Stomach (tissue), 9 donors: ENCODE measurements around the gene MUC15. TPM values are rescaled to one million over a fixed set of nuclear protein-coding genes. Genes with fewer than 3 reads are reported as not detected.
A peak's percentile ranks its signal among the peaks of the same experiment; 100 is the strongest.

Experiments
- DNase-seq, 2 donors: peaks; one replicate each; pipeline versions ENCODE4 v3.0.0 to v3.0.0-alpha.2; 2013 to 2019
- H3K27ac ChIP-seq, 5 donors: fragments of 200-600 bp in 4 of 5; sonication (generic) in 4 of 5; one replicate each; pipeline ENCODE4 v1.5.1; 2013 to 2019; ENCODE audit warnings: mild to moderate bottlenecking in 1 of 5, moderate library complexity in 1 of 5
- H3K27me3 ChIP-seq, 3 donors: fragments of 200-600 bp; sonication (generic); one replicate each; pipeline ENCODE4 v1.5.1; 2017 to 2019; ENCODE audit warnings: mixed run types in 1 of 3
- H3K36me3 ChIP-seq, 4 donors: fragments of 200-600 bp; sonication (generic); 1 replicate in 3 of 4; 2 replicates in 1 of 4; pipeline ENCODE4 v1.5.1; 2016 to 2019
- H3K4me1 ChIP-seq, 4 donors: fragments of 200-600 bp; sonication (generic); one replicate each; pipeline ENCODE4 v1.5.1; 2016 to 2019
- H3K4me3 ChIP-seq, 4 donors: fragments of 200-600 bp; sonication (generic) in 3 of 4; one replicate each; pipeline ENCODE4 v1.5.1; 2016 to 2019; ENCODE audit warnings: mild to moderate bottlenecking in 1 of 4
- H3K9me3 ChIP-seq, 4 donors: fragments of 200-600 bp; sonication (generic); one replicate each; pipeline ENCODE4 v1.5.1; 2016 to 2019
- EP300 ChIP-seq: sonication (generic); formaldehyde crosslinking; IDR thresholded peaks from one replicate; pipeline ENCODE4 v1.6.1; 2017; ENCODE audit warnings: antibody characterized with exemption
- POLR2A ChIP-seq, 4 donors: fragments of 450-650 bp; IDR thresholded peaks; one replicate each; pipeline ENCODE4 v1.6.1; 2016; ENCODE audit warnings: antibody characterized with exemption in 4 of 4, control low read depth in 2 of 4, mild to moderate bottlenecking in 1 of 4, moderate library complexity in 1 of 4
- POLR2AphosphoS5 ChIP-seq, 3 donors: sonication (generic); formaldehyde crosslinking; IDR thresholded peaks; one replicate each; pipeline ENCODE4 v1.6.1; 2016; ENCODE audit warnings: antibody characterized with exemption in 3 of 3
- WGBS, 5 donors: extraction: QIAGEN DNeasy Blood & Tissue Kit in 3 of 5; methylation state at CpG; one replicate each; pipeline versions ENCODE4 v1.1.5 to v1.1.7; 2013 to 2018; 5-methylcytosine and 5-hydroxymethylcytosine counted together
- intact Hi-C: fragments of 100-400 bp; cut with DNase I; formaldehyde crosslinking; loops from one replicate; pipeline ENCODE4 v1.15.1; 2023; ENCODE audit warnings: low total_unique reads
- polyA plus RNA-seq, 3 donors: library from polyadenylated mRNA; stranded (reverse); fragments of 200-250 nt; gene quantifications; one replicate each; pipeline ENCODE4 v1.2.3, GENCODE V29; 2013
- total RNA-seq, 5 donors: library from RNA; depleted of rRNA; stranded (reverse); fragments of >200 nt; gene quantifications; one replicate each; pipeline versions ENCODE4 v1.1.0 to v1.2.3, GENCODE V29; 2014 to 2016
- TF ChIP-seq, protein P1 (sequence below), 7 experiments: fragments of 450-650 bp in 4 of 7; fragments of 200-600 bp in 3 of 7; sonication (generic) in 3 of 7; IDR thresholded peaks; one replicate each; pipeline ENCODE4 v1.5.1; 2016 to 2019; ENCODE audit warnings: antibody characterized with exemption in 7 of 7, control low read depth in 2 of 7, mild to moderate bottlenecking in 1 of 7
- donor health status: healthy with polysubstance abuse.
- donor health status: Bipolar disorder and iron deficiency.
- donor health status: healthy.

The MUC15 gene
- total and polyA plus RNA-seq, 8 donors = 1.3 to 3.9 TPM; not detected in 6

- H3K4me1 ChIP-seq = no peaks in the 10 kb centered on the region
Measured at GRCh38 chr11:26554455-26554854, 17.6 kb downstream of the MUC15 start.

GRCh38 chr11:26553182-26553581 lies 18.9 kb downstream of the MUC15 start:
- TF ChIP-seq POLR2A (IDR thresholded peaks at IDR 0.05) = no peak
- TF ChIP-seq, protein P1, sequence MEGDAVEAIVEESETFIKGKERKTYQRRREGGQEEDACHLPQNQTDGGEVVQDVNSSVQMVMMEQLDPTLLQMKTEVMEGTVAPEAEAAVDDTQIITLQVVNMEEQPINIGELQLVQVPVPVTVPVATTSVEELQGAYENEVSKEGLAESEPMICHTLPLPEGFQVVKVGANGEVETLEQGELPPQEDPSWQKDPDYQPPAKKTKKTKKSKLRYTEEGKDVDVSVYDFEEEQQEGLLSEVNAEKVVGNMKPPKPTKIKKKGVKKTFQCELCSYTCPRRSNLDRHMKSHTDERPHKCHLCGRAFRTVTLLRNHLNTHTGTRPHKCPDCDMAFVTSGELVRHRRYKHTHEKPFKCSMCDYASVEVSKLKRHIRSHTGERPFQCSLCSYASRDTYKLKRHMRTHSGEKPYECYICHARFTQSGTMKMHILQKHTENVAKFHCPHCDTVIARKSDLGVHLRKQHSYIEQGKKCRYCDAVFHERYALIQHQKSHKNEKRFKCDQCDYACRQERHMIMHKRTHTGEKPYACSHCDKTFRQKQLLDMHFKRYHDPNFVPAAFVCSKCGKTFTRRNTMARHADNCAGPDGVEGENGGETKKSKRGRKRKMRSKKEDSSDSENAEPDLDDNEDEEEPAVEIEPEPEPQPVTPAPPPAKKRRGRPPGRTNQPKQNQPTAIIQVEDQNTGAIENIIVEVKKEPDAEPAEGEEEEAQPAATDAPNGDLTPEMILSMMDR (IDR thresholded peaks at IDR 0.05) = no peak
- H3K27me3 ChIP-seq = no peaks in the 10 kb centered on the region
- DNase-seq = no peak
- WGBS, 5 donors = 57 to 65% (median 62%) methylated on average over 2 of the region's 2 CpGs
- H3K27ac ChIP-seq = no peak overlapping the region
- H3K9me3 ChIP-seq = no peaks in the 10 kb centered on the region
- intact Hi-C loops = no loop called here
- no peak overlapping the region for H3K4me3 ChIP-seq
- no peaks in the 10 kb centered on the region for H3K4me1 ChIP-seq
- H3K36me3 ChIP-seq = no peaks in the 10 kb centered on the region

More at GRCh38 chr11:26554455-26554854, 17.6 kb downstream of the MUC15 start:
- intact Hi-C loops = no loop called here
- no peaks in the 10 kb centered on the region for H3K27me3 ChIP-seq
- no peaks in the 10 kb centered on the region for H3K36me3 ChIP-seq
- H3K4me3 ChIP-seq = no peak overlapping the region
- no peak for DNase-seq
- no peaks in the 10 kb centered on the region for H3K9me3 ChIP-seq
- H3K27ac ChIP-seq = no peak overlapping the region
- WGBS, 5 donors = 74 to 92% (median 76%) methylated on average over 5 of the region's 5 CpGs
- TF ChIP-seq POLR2AphosphoS5 (IDR thresholded peaks at IDR 0.05) = no peak
- TF ChIP-seq EP300 = no peak
- TF ChIP-seq, protein P1 (IDR thresholded peaks at IDR 0.05) = no peak
- TF ChIP-seq POLR2A (IDR thresholded peaks at IDR 0.05) = no peak

GRCh38 chr11:26551186-26551801 lies 20.8 kb downstream of the MUC15 start:
- Histone ChIP-seq H3K4me1 (no peaks in the 10 kb centered on the region), H3K9me3 (no peaks in the 10 kb centered on the region), H3K27ac (no peak overlapping the region), H3K36me3 (no peaks in the 10 kb centered on the region), H3K27me3 (no peaks in the 10 kb centered on the region), H3K4me3 (no peak overlapping the region)
- intact Hi-C loops = no loop called here
- WGBS, 5 donors = 16 to 50% (median 39%) methylated on average over 1 of the region's 1 CpG
- TF ChIP-seq POLR2AphosphoS5 (IDR thresholded peaks at IDR 0.05) (no peak), EP300 (no peak)
- TF ChIP-seq, protein P1 (IDR thresholded peaks at IDR 0.05) = peak in 2 of 7 experiments; percentile 8 to 26
- no peak for DNase-seq

- DNase-seq = no peak
- Histone ChIP-seq H3K9me3 (no peaks in the 10 kb centered on the region), H3K36me3 (no peaks in the 10 kb centered on the region), H3K27me3 (no peaks in the 10 kb centered on the region), H3K4me1 (no peaks in the 10 kb centered on the region), H3K4me3 (no peak overlapping the region), H3K27ac (no peak overlapping the region)
- TF ChIP-seq EP300 (no peak), POLR2A (IDR thresholded peaks at IDR 0.05) (no peak), POLR2AphosphoS5 (IDR thresholded peaks at IDR 0.05) (no peak)
- TF ChIP-seq, protein P1 (IDR thresholded peaks at IDR 0.05) = no peak
- 70 to 91% (median 77%) methylated on average over 1 of the region's 1 CpG for WGBS, 5 donors
- intact Hi-C loops = no loop called here
Measured at GRCh38 chr11:26550022-26550421, 22.0 kb downstream of the MUC15 start.
